Measurements from ENCODE around the gene GRSF1.

Gene GRSF1

DNA sequence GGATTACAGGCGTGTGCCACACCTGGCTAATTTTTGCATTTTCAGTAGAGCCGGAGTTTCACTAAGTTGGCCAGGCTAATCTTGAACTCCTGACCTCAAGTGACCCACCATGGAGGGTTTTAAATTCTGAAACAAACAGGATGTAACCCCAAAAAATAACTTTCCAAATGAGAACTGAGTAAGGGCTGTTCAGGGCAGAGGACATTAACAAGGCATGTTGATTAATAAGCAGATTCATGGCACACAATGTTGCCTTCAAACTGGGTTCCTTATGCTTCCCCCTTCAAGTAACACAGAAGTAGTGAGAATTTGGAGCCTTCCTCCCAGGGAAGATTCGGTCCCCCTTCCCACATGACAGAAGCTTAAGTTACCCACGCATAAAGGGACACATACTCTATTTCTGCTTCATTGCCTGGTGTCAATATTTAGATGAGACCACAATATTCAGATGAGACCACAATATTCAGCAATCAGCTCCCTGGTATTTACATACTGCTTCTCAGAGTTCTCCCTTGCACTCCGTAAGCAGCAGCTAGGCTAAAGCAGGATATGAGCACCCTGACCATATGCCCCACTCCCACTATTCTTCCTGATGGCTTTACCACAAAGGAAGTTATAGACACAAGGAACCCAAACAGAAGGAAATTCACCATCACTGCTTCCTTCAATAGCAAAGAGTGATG, 21.4 kb downstream of the GRSF1 start:
- no peak for TF ChIP-seq CTCF (IDR thresholded peaks at IDR 0.05; ENCODE audit: low read depth, low read length)
- DNase-seq (ENCODE audit: low read depth in 2 of 2), result no peak
- no peak overlapping the region for H3K4me3 ChIP-seq (replicated peaks in 1 of 2; ENCODE audit: low read depth in 2 of 2, low read length in 2 of 2)

- no peak for TF ChIP-seq CTCF (IDR thresholded peaks at IDR 0.05; ENCODE audit: low read depth, low read length)
- H3K4me3 ChIP-seq (replicated peaks in 1 of 2; ENCODE audit: low read depth in 2 of 2, low read length in 2 of 2), result no peak overlapping the region
- DNase-seq (ENCODE audit: low read depth in 2 of 2), result no peak
These were observed 22.8 kb downstream of the GRSF1 start for GRCh38 chr4:70816894-70817293.

- no peak for TF ChIP-seq CTCF (IDR thresholded peaks at IDR 0.05; ENCODE audit: low read depth, low read length)
- H3K4me3 ChIP-seq (replicated peaks in 1 of 2; ENCODE audit: low read depth in 2 of 2, low read length in 2 of 2), result no peak overlapping the region
- DNase-seq (ENCODE audit: low read depth in 2 of 2), result no peak
These were observed 24.3 kb downstream of the GRSF1 start for GRCh38 chr4:70815370-70815769.

DNA sequence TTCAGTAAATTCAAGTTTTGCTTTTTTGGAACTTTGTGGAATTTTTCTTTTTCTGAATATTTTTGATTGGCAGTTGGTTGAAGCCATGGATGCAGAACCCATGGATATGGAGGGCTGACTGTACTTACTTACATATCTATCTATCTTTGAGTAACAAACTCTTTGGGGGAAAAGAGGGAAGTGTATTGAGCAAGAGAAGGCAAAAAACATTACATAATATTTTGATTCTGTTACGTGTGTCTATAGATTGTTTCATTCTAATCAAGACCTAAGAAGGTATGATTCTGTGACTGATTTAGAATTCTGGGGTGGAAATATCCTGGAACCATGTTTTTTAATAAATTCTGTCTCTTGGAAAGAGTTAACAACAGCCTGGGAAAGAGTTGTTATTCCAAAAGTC, 31.5 kb downstream of the GRSF1 start:
- no peak overlapping the region for H3K4me3 ChIP-seq (replicated peaks in 1 of 2; ENCODE audit: low read depth in 2 of 2, low read length in 2 of 2)
- DNase-seq (ENCODE audit: low read depth in 2 of 2), result no peak
- TF ChIP-seq CTCF (IDR thresholded peaks at IDR 0.05; ENCODE audit: low read depth, low read length), result no peak

- DNase-seq (ENCODE audit: low read depth in 2 of 2), result no peak
- H3K4me3 ChIP-seq (replicated peaks in 1 of 2; ENCODE audit: low read depth in 2 of 2, low read length in 2 of 2), result no peak overlapping the region
- TF ChIP-seq CTCF (IDR thresholded peaks at IDR 0.05; ENCODE audit: low read depth, low read length), result no peak
These were observed 36.6 kb downstream of the GRSF1 start for GRCh38 chr4:70802928-70803580.

DNA sequence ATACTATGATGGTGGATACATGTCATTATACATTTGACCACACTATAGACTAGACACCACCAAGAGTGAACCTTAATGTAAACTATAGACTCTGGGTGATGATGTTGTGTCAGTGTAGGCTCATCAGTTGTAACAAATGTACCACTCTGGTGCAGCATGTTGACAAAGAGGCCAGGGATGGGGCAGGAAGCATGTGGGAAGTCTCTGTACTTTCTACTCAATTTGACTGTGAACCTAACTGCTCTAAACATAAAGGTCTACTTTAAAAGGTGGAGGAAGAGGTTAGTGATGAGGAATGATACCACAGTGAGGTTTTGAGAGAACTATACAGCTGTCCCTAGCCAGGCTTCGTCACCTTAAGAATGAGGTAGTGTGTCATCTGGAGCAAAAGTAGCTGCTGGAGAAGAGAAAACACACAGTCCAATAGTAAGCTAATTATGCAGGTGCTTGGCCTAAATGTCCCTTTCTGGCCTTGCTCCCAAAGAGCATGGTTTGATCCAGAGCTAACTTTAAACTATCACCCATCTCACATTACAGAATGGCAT, 38.4 kb downstream of the GRSF1 start:
- no peak overlapping the region for H3K4me3 ChIP-seq (replicated peaks in 1 of 2; ENCODE audit: low read depth in 2 of 2, low read length in 2 of 2)
- no peak for DNase-seq (ENCODE audit: low read depth in 2 of 2)
- no peak for TF ChIP-seq CTCF (IDR thresholded peaks at IDR 0.05; ENCODE audit: low read depth, low read length)

Data from cardiac fibroblast (primary cell).